GM18867 (cell line): Measurements from ENCODE around the gene FKBP9.
"Not testable (repeated sequence)": the region's sequence is repeated elsewhere in the genome, so short reads cannot be mapped to it uniquely, and the experiment has no call there.

ENCODE experiments used
- ATAC-seq: cut with Tn5 transposase; IDR thresholded peaks from one replicate; pipeline ENCODE4 v1.9.1; 2021; ENCODE audit warnings: mild to moderate bottlenecking, moderate library complexity; ENCODE audit not compliant: unreplicated experiment

The FKBP9 gene

GRCh38 chr7:32947420-32947983 lies 9.7 kb upstream of the FKBP9 start:
- no peak for ATAC-seq

GRCh38 chr7:32948202-32948601 lies 9.0 kb upstream of the FKBP9 start:
- ATAC-seq, result no peak

- no peak for ATAC-seq
These were observed 4.4 kb upstream of the FKBP9 start for GRCh38 chr7:32952876-32953275.

GRCh38 chr7:32958046-32959025 lies 1.1 kb downstream of the FKBP9 start:
- no peak for ATAC-seq

GRCh38 chr7:32963880-32964301 lies 6.7 kb downstream of the FKBP9 start:
- not testable (repeated sequence) for ATAC-seq

GRCh38 chr7:32964461-32965159 lies 7.4 kb downstream of the FKBP9 start:
- peak; percentile 99 for ATAC-seq

GRCh38 chr7:32966489-32967267 lies 9.4 kb downstream of the FKBP9 start:
- ATAC-seq, result not testable (repeated sequence)

GRCh38 chr7:32967268-32967582 lies 10.0 kb downstream of the FKBP9 start:
- not testable (repeated sequence) for ATAC-seq

- ATAC-seq, result not testable (repeated sequence)
These were observed 14.7 kb downstream of the FKBP9 start for GRCh38 chr7:32971967-32972366.

GRCh38 chr7:32977159-32977558 lies 19.9 kb downstream of the FKBP9 start:
- not testable (repeated sequence) for ATAC-seq

GRCh38 chr7:32979246-32979645 lies 22.0 kb downstream of the FKBP9 start:
- not testable (repeated sequence) for ATAC-seq

- not testable (repeated sequence) for ATAC-seq
These were observed 22.7 kb downstream of the FKBP9 start for GRCh38 chr7:32979902-32980301.

GRCh38 chr7:32988148-32988547 lies 30.9 kb downstream of the FKBP9 start:
- not testable (repeated sequence) for ATAC-seq

GRCh38 chr7:32991068-32991585 lies 33.9 kb downstream of the FKBP9 start:
- not testable (repeated sequence) for ATAC-seq

- not testable (repeated sequence) for ATAC-seq
These were observed 34.9 kb downstream of the FKBP9 start for GRCh38 chr7:32991975-32992700.

GRCh38 chr7:32992750-32993149 lies 35.5 kb downstream of the FKBP9 start:
- ATAC-seq, result not testable (repeated sequence)

GRCh38 chr7:32997956-32998355 lies 40.7 kb downstream of the FKBP9 start:
- not testable (repeated sequence) for ATAC-seq

- not testable (repeated sequence) for ATAC-seq
These were observed 41.3 kb downstream of the FKBP9 start for GRCh38 chr7:32998361-32999171.

- not testable (repeated sequence) for ATAC-seq
These were observed 42.1 kb downstream of the FKBP9 start for GRCh38 chr7:32999380-32999779.
